T-helper 2 cell treated with Interferon-gamma antibody and Interleukin-4, amounts not matched to agents 5 μg/mL and 100 μg/mL, for 36 hours (primary cell): ENCODE measurements around the gene FAM50B.

Source experiments
- DNase-seq: peaks from one replicate; pipeline ENCODE4 v3.0.0; 2021; ENCODE audit warnings: low spot score
- H3K27ac Mint-ChIP-seq: one replicate; pipeline ENCODE4 v1.8.0; 2021; ENCODE audit warnings: mild to moderate bottlenecking, mixed read lengths
- H3K27me3 Mint-ChIP-seq: one replicate; pipeline ENCODE4 v1.8.0; 2021; ENCODE audit warnings: low read depth, mixed read lengths
- H3K36me3 Mint-ChIP-seq: one replicate; pipeline ENCODE4 v1.8.0; 2021; ENCODE audit warnings: low read depth, mixed read lengths
- H3K4me1 Mint-ChIP-seq: one replicate; pipeline ENCODE4 v1.8.0; 2021; ENCODE audit warnings: low read depth, mixed read lengths
- H3K4me3 Mint-ChIP-seq: one replicate; pipeline ENCODE4 v1.8.0; 2022; ENCODE audit warnings: mild to moderate bottlenecking, moderate library complexity, mixed read lengths
- H3K9me3 Mint-ChIP-seq: one replicate; pipeline ENCODE4 v1.8.0; 2021; ENCODE audit warnings: mixed read lengths

The FAM50B gene

DNA sequence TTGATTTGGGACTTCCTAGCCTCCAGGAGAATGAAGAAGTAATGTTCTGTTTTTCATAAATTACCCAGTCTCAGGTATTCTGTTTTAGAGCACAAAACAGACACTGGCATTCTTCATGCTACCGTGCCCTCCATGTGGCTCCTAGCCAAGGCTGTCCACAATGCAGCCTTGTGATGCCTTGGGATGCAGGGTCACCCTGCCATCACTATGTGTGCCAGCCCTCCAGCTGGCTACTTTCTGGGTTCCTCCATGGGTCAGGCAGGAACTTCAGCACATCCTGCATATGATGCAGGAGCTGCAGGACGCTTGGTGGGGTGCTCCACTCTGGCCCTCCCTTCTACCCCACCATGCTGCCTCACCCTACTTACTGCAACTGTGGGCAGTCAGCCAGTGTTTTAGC, 38.0 kb upstream of the FAM50B start:
- Mint-ChIP-seq H3K27ac (no peak overlapping the region), H3K4me1 (no peaks in the 10 kb centered on the region), H3K27me3 (peaks cover 3% of the 10 kb centered on the region), H3K4me3 (no peak overlapping the region), H3K9me3 (no peaks in the 10 kb centered on the region), H3K36me3 (no peaks in the 10 kb centered on the region)
- no peak for DNase-seq

DNA sequence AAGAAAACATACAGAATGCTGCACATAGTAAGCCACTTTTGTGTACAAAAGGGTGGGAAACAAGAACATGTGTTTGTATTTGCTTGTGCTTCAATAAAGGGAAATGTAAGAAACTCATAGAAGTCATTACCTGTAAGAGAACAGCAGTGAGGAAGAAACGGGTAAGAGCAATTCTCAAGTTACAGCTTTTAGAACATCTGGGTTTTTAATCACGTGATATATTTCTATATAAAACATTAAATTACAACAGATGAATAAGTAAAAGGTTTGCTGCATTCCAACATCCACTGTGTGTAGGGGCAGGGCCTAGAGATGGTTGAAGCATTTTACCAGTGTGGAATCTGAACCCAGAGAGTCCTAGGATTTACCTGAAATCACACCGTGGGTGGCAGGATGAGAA, 36.6 kb upstream of the FAM50B start:
- H3K9me3 Mint-ChIP-seq, result no peaks in the 10 kb centered on the region
- no peaks in the 10 kb centered on the region for H3K4me1 Mint-ChIP-seq
- H3K36me3 Mint-ChIP-seq, result no peaks in the 10 kb centered on the region
- no peak overlapping the region for H3K27ac Mint-ChIP-seq
- no peak overlapping the region for H3K4me3 Mint-ChIP-seq
- no peak for DNase-seq
- peaks cover 3% of the 10 kb centered on the region for H3K27me3 Mint-ChIP-seq

GRCh38 chr6:3813150-3813780, 35.9 kb upstream of the FAM50B start:
- no peaks in the 10 kb centered on the region for H3K36me3 Mint-ChIP-seq
- H3K27ac Mint-ChIP-seq, result no peak overlapping the region
- no peak overlapping the region for H3K4me3 Mint-ChIP-seq
- H3K27me3 Mint-ChIP-seq, result peaks cover 3% of the 10 kb centered on the region
- DNase-seq, result no peak
- no peaks in the 10 kb centered on the region for H3K4me1 Mint-ChIP-seq
- no peaks in the 10 kb centered on the region for H3K9me3 Mint-ChIP-seq

DNA sequence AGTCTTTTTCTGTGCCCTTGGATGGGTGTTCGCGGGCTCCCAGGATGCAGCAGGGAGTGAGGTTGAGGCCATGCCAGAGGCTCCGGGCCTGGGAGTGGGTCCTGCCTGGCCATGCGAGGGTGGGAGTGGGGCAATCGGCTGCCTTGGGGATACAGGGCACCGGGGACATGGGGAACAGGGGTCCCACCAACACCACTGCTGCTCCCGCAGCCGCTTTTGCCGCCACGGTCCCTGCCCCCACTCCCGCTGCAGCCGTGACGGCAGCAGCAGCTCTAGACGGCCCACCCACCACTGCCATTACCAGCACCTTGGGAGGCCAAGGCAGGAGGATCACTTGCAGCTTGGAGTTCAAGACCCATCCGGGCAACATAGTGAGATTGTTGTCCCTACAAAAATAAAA, 35.3 kb upstream of the FAM50B start:
- DNase-seq, result no peak
- Mint-ChIP-seq H3K4me3 (no peak overlapping the region), H3K27me3 (peaks cover 3% of the 10 kb centered on the region), H3K36me3 (no peaks in the 10 kb centered on the region), H3K9me3 (no peaks in the 10 kb centered on the region), H3K27ac (no peak overlapping the region), H3K4me1 (no peaks in the 10 kb centered on the region)

DNA sequence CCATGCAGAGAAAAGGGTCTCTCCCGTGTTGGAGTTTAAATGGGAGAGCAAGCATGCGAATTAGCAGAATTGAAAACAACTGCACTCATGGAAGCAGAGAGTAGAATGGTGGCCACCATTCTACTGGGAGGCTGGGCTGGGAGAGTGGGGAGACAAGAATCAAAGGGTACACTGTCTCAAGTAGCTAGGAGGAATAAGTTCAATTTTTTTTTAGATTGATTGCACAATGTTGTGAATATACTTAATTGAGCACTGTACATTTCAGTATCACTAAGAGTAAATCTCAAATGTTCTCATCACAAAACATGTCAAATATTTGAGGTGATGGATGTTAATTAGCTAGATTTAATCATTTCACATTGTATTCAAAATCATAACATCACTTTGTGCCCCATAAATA, 34.6 kb upstream of the FAM50B start:
- H3K27ac Mint-ChIP-seq, result no peak overlapping the region
- DNase-seq, result no peak
- no peak overlapping the region for H3K4me3 Mint-ChIP-seq
- no peaks in the 10 kb centered on the region for H3K36me3 Mint-ChIP-seq
- H3K9me3 Mint-ChIP-seq, result no peaks in the 10 kb centered on the region
- H3K4me1 Mint-ChIP-seq, result no peaks in the 10 kb centered on the region
- peaks cover 3% of the 10 kb centered on the region for H3K27me3 Mint-ChIP-seq

GRCh38 chr6:3816251-3816650, 32.9 kb upstream of the FAM50B start:
- Mint-ChIP-seq H3K27ac (no peak overlapping the region), H3K4me3 (no peak overlapping the region), H3K4me1 (no peaks in the 10 kb centered on the region), H3K9me3 (no peaks in the 10 kb centered on the region), H3K36me3 (no peaks in the 10 kb centered on the region), H3K27me3 (peaks cover 3% of the 10 kb centered on the region)
- no peak for DNase-seq

DNA sequence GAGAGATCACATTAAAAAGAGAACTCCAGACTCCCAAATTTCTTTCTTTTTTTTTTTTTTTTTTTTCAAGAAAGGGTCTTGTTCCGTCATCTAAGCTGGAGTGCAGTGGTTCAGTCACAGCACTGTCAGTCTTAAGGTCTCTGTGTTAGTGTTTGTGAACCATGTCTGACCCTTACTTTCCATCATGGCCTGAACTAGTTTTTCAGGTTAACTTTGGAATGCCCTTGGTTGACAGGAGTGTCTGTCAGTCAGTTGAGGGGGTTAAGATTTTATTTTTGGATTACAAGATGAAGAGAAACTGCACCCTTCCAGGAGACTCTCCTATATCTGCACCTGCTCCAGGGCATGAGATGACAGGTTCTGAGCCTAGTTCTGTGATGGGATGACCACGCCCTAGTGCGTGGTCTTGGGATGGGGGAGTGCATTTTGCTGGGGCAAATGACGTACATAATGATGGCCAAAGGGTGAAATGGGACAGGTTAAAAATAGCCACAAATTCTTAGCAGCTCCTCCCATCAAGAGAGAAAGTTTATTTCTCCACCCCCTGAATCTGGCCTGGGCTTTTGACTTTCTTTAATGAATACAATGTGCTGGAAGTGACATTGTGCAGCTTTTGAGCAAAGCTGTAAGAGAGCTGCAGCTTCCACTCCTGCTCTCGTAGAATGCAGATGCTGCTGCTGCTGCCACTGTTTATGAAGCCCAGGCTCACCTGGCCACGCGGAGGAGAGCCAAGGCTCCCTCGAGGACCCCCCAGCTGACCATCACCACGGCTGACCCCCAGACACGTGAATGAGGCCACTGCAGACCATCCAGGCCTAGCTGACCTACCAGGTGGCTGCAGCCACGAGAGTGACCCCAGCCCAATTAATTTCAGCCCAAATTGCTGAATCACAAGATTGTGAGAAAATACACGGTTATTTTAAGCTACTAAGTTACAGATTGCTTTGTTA, 29.7 kb upstream of the FAM50B start:
- Mint-ChIP-seq H3K36me3 (no peaks in the 10 kb centered on the region), H3K9me3 (no peaks in the 10 kb centered on the region), H3K27me3 (no peaks in the 10 kb centered on the region), H3K4me3 (no peak overlapping the region), H3K4me1 (no peaks in the 10 kb centered on the region), H3K27ac (no peak overlapping the region)
- DNase-seq, result no peak

- no peak for DNase-seq
- Mint-ChIP-seq H3K27me3 (no peaks in the 10 kb centered on the region), H3K4me3 (no peak overlapping the region), H3K27ac (no peak overlapping the region), H3K36me3 (no peaks in the 10 kb centered on the region), H3K9me3 (no peaks in the 10 kb centered on the region), H3K4me1 (no peaks in the 10 kb centered on the region)
Observed at GRCh38 chr6:3820563-3820962, 28.6 kb upstream of the FAM50B start.

- H3K4me3 Mint-ChIP-seq, result no peak overlapping the region
- no peaks in the 10 kb centered on the region for H3K9me3 Mint-ChIP-seq
- no peak for DNase-seq
- H3K36me3 Mint-ChIP-seq, result no peaks in the 10 kb centered on the region
- no peaks in the 10 kb centered on the region for H3K27me3 Mint-ChIP-seq
- no peak overlapping the region for H3K27ac Mint-ChIP-seq
- no peaks in the 10 kb centered on the region for H3K4me1 Mint-ChIP-seq
Observed at GRCh38 chr6:3822747-3823445, 26.3 kb upstream of the FAM50B start.

DNA sequence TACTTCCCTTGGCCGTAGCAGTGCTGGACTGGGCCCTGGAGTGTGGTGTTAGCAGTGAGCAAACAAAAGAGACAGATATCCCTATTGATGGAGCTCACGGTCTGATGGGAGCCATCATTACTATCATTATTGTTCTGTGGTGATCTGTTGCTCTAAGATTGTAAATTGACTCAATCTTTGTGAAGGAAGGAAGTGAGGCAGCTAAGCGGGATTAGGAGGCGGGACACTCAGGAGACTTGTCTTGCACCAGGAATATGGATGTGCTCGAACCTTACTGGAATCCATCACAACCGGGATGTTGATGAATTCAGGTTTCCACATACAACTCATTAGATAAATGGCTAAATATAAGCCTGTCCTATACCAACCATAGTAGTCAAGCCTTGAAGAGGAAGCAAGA, 25.5 kb upstream of the FAM50B start:
- no peaks in the 10 kb centered on the region for H3K4me1 Mint-ChIP-seq
- H3K4me3 Mint-ChIP-seq, result no peak overlapping the region
- H3K36me3 Mint-ChIP-seq, result no peaks in the 10 kb centered on the region
- H3K9me3 Mint-ChIP-seq, result no peaks in the 10 kb centered on the region
- no peak for DNase-seq
- H3K27me3 Mint-ChIP-seq, result peaks cover 2% of the 10 kb centered on the region
- H3K27ac Mint-ChIP-seq, result no peak overlapping the region

DNA sequence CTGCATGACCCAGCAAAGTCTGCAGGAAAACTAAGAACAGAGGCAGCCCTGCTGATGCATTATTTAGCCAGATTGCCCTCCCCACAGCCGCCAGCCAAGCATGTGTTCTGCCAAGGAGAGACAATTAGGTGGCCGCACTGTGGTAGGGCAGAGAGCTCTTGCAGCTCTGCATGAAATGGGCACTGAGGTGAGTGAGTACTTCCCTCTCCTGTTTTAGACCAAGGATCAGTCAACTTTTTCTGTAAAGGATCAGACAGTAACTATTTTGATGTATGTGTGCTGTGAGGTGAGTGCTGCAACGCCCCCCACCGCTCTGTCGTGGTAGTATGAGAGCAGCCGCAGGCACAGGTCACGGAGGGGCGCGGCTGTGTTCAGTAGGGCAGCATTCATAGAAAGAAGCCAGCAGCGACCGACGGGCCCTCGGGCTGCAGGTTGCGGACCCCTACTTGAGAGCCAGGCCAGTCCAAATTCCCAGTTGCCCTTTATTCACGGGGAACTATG, 23.8 kb upstream of the FAM50B start:
- no peaks in the 10 kb centered on the region for H3K36me3 Mint-ChIP-seq
- DNase-seq, result no peak
- no peaks in the 10 kb centered on the region for H3K9me3 Mint-ChIP-seq
- no peak overlapping the region for H3K27ac Mint-ChIP-seq
- peaks cover 5% of the 10 kb centered on the region for H3K27me3 Mint-ChIP-seq
- no peaks in the 10 kb centered on the region for H3K4me1 Mint-ChIP-seq
- no peak overlapping the region for H3K4me3 Mint-ChIP-seq

DNA sequence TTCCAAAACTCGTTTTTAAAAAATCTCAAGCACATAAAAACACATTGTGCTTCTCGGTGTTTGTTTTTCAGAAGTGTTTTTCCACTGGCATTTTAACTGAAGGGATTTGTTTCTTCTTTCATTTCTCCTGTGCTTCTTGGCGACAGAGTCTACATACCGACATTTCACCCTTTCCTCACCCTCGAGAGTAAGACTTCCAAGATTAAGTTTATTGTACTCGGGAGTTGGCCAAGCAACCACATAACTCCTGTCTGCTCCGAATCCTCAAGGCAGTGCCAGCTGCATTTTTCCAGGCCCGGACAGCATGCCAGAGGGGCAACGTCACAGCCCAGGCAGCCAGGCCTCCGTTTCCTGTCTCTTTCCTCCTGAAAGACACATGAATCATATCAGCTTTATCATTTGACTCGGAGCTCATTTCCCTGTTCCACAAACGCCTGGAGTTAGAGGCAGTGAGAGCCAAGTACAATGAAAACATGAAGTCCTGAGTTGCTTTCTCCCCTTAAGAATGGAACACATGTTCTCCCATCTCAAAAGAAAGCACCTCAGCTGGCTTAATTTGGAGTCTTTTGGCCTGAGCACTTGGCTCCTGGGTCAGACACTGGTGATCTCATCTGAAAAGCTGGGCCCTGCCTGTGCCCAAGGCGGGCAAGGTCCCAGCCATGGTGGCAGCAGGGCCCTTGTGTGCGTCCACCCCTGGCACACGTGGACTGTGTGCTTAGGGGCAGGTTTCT, 23.2 kb upstream of the FAM50B start:
- peaks cover 5% of the 10 kb centered on the region for H3K27me3 Mint-ChIP-seq
- no peaks in the 10 kb centered on the region for H3K36me3 Mint-ChIP-seq
- no peaks in the 10 kb centered on the region for H3K4me1 Mint-ChIP-seq
- DNase-seq, result no peak
- H3K4me3 Mint-ChIP-seq, result no peak overlapping the region
- no peak overlapping the region for H3K27ac Mint-ChIP-seq
- no peaks in the 10 kb centered on the region for H3K9me3 Mint-ChIP-seq

DNA sequence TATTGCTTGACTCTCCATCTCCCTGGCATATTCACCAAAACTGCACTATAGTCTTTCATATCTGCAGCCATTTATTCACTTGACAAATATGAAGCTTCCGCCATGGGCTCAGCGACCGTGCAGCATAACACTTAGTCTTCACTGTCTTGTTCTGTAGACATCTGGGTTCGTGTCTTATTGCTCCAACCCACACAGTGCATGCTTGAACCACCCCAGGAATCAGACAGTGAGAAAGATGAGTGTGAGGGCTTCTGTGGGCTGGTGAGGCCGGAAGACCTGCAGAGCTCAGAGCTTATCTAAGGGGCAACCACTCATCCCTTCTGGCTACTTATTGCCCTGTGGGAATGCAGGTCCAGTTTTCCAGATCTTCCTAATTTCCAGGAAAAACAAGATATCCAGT, 19.9 kb upstream of the FAM50B start:
- Mint-ChIP-seq H3K36me3 (no peaks in the 10 kb centered on the region), H3K9me3 (no peaks in the 10 kb centered on the region), H3K4me3 (no peak overlapping the region), H3K27me3 (peaks cover 5% of the 10 kb centered on the region), H3K27ac (no peak overlapping the region), H3K4me1 (no peaks in the 10 kb centered on the region)
- no peak for DNase-seq
